HG03442 (cell line): ENCODE data around the gene LTN1.
"Not testable (repeated sequence)": the region's sequence is repeated elsewhere in the genome, so short reads cannot be mapped to it uniquely, and the experiment has no call there.

Experiments
- ATAC-seq: cut with Tn5 transposase; IDR thresholded peaks from one replicate; pipeline ENCODE4 v1.9.1; 2021; ENCODE audit warnings: mild to moderate bottlenecking, moderate library complexity; ENCODE audit not compliant: unreplicated experiment

The LTN1 gene

DNA sequence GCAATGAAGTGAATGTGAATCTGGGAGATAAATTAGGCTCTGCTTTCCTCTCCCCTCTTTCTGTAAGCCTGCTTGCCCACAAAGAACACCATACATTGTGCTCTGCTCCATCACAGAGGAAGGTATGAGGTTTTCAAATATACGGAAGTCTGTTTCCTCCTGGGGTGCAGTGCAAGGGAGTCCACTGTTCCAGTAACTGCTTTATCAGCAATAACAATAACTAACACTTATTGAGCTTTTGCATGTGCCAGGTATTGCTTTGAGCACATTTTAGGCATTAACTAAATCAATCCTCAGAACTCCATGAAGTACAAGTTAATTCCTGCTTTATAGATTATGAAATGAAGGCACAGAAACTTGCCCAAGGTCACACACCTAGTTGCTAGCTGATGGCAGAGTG, 10.0 kb downstream of the LTN1 start:
- ATAC-seq, result no peak

DNA sequence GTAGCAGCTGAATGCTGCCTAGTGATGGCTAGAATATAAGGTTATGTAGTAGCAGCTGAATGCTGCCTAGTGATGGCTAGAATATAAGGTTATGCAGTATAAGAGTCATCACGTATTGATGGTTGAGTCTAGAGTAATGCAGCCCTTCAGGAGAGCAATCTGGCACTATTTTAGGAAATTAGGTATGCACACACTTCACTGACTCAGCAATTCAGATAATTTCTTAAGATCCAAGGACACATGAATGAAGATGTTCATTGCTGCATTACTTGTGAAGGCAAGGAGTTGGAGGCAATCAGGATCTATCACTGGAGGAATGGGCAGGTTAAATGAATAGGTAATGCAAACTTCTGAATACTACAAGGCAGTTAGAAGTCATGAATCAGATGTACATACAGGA, 13.6 kb downstream of the LTN1 start:
- ATAC-seq, result no peak

DNA sequence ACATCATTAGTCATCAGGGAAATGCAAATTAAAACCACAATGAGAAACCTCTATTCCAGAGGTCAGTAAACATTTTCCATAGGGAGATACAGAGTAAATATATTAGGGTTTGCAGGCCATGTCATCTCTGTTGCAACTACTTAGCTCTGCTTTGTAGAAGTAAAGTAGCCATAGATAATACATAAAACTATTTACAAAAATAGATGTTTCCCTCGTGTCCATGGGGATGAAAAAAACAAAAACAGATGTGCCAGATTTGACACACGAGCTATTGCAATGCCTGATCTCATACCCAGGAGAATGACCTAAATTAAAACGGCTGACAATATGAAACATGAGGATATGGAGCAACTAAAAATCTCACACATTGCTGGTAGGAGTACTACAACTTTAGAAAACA, 17.3 kb downstream of the LTN1 start:
- no peak for ATAC-seq

DNA sequence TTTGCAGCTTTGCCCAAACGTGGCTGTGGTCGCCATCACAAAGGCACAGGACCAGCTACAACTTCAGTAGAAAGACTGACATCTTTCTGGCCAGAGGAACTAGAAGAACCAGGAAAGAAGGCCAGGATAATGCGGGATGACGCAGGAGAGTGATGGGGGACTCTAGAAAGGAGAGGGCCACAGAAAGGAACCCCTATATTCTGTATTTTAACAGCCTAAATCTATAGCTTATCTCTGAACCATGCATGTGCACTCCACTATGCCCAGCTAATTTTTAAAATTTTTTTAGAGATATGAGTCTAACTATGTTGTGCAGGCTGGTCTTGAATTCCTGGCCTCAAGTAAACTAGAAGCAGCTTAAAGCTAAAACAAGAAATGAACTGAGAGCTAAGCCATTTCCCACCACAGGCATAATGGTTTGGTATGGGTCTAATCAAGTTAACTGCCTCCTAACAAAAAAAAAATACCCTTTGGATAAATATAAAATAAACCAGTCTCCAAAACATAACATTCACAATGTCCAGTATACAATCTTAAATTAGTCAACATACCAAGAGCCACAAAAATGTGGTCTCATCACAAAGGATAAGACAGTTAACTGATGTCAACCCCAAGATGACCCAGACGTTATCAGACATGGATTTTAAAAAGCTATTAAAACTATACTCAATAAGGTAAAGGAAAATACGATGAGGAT, 18.0 kb downstream of the LTN1 start:
- no peak for ATAC-seq

DNA sequence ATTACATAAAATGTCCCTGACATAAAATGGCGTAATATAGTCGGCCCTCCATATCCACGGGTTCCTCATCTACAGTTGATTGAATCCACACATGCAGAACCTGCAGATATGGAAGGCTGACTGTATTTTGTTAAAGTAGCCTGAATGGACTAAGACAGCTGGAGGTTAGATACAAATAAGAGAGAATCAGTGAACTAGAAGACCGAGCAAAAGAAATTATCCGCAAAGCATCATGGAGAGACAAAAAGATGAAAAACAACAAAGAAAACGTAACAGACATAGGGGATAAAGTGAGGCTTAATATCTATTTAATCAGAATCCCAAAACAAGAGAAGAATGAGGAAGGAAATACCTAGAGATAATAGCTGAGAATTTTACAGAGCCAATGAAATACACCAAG, 20.3 kb downstream of the LTN1 start:
- ATAC-seq, result no peak

DNA sequence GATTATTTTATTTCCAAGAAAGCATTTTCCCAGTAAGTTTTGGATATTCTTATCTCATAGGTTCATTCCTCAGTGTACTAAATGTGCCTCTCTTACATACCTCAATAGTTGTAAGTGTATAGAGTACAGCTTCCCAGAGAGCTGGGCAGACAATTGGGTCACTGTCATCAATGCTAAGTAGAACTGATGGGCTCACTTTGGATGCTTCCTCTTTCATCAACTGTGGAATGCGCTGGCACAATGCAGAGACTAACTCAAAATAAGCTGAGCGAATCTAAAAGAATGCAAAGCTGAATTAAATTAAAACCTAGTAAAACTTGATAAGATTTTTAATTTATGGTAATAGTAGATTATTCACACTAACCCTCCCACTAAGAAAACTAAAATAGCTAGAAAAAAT, 21.5 kb downstream of the LTN1 start:
- no peak for ATAC-seq

DNA sequence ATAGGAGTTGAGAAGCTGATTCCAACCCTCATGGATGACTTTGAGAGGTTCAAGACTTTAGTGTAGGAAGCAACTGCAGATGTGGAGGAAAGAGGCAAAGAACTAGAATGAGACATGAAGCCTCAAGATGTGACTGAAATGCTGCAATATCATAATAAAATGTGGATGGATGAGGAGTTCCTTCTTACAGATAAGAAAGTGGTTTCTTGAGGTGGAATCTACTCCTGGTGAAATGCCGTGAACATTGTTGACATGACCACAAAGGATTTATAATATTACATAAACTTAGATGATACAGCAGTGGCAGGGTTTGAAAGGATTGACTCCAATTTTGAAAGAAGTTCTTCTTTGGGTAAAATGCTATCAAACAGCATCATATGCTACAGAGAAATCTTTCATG, 28.8 kb downstream of the LTN1 start:
- ATAC-seq, result no peak

DNA sequence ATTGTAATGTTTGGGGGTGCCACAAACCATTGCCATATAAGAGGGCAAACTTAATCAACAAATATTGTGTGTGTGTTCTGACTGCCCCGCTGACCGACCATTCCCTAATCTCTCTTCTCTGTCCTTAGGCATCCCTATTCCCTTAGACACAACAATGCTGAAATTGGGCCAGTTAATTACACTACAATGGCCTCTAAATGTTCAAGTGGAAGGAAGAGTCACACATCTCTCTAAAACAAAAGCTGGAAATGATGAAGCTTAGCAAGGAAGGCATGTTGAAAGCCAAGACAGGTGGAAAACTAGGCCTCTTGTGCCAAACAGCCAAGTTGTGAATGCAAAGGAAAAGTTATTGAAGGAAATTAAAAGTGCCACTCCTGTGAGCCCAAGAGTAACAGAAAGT, 30.2 kb downstream of the LTN1 start:
- ATAC-seq, result no peak

DNA sequence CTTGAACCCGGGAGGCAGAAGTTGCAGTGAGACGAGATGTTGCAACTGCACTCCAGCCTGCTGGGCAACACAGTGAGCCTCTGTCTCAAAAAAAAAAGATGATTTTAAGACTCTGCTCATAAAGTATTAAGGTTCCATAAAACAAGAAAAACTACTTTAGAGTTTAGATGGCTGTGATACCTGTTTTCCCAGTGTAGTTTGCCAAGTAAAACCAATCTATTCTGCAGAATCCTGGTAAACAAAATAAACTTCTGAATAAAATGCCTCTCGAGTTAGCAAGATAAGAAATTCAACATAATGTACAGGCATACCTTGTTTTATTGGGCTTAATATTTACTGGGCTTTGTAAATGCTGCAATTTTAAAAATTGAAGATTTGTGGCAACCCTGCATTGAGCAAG, 30.8 kb downstream of the LTN1 start:
- no peak for ATAC-seq

DNA sequence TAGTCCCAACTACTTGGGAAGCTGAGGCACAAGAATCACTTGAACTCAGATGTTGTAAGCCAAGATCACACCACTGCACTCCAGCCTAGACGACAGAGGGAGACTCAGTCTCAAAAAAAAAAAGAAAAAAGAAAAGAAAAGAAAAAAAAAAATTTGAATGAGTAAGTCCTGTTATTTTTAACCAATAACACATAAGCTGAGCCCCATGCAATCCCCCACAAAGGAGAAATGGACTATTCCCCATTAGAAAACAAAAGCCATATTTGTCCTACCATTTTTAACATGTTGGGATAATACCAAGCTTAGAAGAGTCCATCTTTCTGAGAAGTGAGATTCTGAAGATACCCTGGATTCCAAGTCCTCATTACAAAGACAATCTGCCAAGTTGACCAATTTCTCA, 32.4 kb downstream of the LTN1 start:
- no peak for ATAC-seq

DNA sequence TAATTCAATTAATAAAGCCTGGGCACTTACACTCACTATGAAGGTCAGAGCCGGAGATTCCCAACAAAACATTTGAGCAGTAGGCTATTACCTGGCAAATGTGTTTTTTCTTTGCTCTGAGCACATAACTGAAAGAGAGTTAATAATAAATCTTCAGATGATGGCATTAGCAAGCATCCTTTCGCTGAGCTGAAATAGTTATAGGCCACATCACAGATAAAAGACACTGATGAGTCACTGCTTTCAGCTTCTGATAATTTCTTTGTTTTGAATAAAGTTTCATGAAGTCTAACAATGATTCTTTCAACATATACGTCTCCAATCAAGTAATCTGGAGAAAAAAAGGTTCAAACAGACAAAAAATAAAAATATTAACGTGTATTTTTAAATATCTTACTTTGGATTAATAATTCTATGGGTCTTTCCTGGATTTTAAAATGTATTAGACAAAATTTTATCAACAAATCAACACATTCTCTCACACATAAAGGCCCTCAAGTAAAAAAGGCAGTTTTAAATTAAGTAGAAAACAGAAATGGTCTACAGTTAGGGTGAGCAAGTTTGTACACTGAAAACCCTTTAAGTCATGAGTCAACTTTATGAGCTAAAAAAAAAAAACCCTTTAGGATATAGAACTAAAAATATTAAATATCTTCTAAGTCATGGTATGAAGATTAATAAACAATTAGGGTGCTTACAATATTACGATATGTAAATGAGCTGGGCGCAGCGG, 33.1 kb downstream of the LTN1 start:
- ATAC-seq, result no peak

DNA sequence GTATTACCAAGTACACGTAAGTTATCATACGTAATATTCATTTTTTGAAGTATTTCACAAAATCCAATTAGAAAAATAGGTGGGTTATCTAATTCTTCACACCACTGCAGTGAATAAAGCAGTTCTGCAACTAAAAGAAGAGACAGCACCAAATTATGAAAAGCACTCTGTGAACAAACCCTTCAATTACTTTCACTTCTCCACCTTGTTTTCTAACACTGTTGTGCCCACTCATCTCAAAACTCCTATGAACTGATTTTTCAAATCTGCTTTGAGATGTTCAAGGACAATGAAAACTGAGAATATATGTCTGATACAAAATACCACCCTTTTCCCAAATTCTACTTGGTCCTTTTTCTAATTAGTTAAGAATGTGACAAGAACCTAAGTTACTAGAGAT, 39.4 kb downstream of the LTN1 start:
- ATAC-seq, result peak; percentile 82

DNA sequence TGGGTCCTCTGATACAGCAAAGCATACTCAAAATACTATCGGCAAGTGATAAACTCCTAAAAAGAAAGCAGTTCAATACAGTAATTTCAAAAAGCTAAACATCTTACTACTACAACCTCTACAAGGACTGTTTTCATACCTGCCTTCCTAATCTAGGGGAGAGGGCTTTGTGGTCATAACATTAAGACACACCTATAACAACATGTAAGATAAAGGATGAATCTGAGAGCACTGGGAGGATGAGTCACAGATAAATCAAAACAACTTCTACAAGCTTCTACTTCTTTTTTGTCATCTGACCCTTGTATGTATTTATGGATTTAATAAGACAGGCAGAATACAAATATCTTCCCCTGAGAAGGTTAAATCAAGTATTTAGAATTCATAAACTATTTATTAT, 40.0 kb downstream of the LTN1 start:
- ATAC-seq, result no peak

DNA sequence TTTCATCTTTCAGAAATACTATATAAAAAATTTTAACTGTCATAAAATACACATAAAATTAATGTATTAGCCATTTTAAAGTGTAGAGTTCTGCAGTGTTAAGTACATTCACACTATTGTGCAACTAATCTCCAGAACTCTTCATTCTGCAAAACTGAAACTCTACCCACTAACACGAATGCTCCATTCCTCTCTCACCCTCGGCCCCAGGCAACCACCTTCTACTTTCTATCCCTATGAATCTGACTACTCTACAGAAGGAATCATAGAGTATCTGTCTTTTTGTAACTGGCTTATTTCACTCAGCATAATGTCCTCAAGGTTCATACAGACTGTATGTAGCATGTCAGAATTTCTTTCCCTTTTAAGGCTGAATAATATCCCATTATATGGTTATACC, 43.4 kb downstream of the LTN1 start:
- ATAC-seq, result no peak

DNA sequence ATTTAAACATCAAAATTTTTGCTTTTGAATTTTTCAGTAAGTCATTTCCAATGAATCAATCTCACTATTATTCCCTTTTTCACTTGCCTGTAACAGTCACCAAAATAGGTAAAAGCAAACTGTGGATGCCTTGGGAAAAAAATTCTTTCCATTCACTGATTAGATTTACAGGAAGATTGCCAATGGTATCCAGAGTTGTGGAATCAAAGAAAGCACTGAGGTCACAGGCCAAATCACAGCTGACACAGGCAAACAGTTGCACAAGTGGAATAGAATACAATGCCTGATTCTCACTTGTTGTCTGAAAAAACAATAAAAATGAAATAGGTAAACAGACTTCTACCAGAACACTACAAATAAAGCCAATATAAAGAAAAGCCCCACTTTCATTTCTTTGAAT, 48.4 kb downstream of the LTN1 start:
- no peak for ATAC-seq

DNA sequence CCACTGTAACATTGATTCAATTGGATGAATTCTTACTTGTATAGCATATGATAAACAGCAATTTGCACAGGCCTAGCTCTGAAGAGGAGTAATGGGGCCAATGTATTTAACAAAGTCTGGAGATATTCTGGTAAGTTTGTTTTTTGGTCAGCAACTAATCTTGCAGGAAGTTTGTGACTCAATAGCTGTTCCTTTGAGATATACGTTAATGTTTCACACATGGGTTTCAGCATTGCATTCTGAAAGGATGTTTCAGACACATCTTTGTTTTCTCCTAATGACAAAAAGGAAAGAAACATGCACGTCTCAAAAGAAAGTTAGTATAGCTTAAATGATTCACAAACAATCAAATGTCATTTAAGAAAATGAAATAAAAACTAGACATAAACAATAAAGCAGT, 49.0 kb downstream of the LTN1 start:
- ATAC-seq, result no peak

DNA sequence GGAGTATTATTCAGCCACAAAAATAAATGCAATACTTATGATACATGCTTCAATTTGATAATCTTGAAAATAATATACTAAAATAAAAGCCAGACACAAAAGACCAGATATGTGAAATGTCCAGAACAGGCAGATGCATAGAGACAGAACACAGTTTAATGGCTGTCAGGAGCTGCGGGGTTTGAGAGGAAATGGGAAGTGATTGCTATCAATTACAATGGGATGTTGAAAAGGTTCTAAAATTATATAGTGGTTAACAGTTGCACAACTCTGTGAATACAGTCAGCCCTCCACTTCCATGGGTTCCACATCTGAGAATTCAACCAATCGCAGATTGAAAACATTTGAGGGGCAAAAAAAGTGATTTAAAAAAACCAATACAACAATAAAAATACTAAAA, 54.0 kb downstream of the LTN1 start:
- no peak for ATAC-seq

DNA sequence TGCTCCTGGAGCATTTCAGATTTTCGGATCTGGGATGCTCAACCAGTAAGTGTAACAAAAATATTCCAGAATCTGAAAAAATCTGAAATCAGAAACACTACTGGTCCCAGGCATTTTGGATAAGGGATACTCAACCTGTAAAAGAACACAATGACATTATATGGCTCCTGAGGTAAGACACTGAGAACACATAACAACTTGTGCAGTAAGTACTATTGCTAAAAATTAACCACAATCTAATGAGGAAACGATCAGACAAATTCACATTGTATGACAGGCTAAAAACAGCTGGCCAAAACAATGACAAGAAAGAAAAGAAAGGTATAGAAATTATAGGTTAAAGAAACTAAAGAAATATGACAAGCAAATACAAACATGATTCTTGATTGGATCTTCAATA, 54.9 kb downstream of the LTN1 start:
- ATAC-seq, result no peak

DNA sequence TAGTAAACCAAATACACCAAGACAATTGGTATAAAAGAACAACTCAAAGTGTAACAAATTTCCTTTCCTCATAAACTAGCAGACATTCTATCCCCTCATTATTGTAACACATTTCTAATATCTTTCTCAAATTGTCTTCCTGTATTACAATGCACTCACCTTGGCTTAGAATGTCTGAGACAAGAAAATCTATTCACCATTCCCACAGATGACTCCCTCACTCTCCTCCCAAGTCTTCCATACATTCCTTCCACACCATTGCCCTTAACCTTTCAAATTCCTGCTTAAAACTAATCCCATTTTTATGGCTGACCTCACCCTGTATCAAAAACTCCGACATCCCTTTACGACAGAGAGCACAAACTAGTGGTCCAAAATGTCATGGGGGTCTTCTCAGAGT, 56.0 kb downstream of the LTN1 start:
- ATAC-seq, result no peak

DNA sequence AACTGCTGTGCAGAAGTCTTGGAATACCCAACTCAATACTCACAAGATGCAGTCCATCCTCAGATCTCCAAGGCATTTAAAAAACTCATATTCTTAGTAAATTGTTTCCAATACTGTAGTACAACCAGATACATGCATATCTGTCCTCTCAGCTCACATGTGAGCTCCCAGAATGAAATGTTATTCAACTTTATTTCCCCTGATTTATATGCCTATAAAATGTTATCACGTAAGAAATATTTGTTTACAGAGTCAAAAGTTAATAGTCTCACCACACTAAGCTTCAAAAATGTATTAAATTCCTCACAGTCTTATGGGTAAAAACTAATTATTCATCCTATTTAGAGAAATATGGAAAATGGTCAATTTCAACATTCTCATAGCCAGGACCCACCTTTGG, 56.6 kb downstream of the LTN1 start:
- ATAC-seq, result no peak

DNA sequence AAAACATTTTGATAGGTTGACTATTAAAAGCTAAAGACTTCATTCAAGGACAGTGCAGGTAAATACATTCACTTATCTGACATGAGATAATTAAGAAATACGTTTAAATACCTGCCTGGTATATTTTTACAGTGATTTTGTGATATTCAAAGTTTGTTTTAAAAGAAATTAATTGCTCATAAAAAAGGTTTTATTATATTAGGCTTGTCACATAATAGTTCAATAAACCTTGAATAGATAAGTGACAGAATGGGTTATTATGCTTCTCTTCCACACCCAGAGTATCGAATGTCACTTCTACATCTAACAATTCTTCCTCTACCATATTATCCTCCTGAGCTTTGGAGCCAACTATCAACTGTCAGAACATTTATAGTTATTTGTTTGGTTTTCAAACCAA, 60.0 kb downstream of the LTN1 start:
- no peak for ATAC-seq

DNA sequence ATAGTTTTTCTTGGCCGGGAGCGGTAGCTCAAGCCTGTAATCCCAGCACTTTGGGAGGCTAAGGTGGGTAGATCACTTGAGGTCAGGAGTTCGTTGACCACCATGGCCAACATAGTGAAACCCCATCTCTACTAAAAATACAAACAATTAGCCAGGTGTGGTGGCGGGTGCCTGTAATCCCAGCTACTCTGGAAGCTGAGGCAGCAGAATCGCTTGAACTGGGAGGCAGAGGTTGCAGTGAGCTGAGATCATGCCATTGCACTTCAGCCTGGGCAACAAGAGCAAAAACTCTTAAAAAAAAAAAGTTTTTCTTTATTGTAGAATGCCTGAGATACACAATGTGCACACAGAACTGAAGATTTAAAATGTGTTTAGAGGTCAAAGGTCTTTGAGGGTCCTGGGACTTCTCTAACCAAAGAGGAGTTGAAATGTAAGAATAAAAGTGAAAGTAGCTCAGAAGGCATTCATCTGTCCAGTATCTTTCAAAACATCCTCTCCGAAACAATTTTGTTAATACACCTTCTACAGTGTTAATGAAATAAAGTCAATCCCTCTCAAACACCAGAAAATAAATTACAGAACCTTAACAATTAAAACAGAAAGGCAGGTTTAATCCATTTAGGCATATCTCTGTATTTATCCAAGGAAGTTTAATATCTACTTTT, 60.8 kb downstream of the LTN1 start:
- ATAC-seq, result not testable (repeated sequence)
